SH-SY5Y (cell line): ENCODE results near the gene TCF7L1.

Experiments
- GATA2 ChIP-seq: IDR thresholded peaks from 2 replicates; pipeline ENCODE4 v1.6.1; 2011; ENCODE audit warnings: mild to moderate bottlenecking, low read depth, low read length
- GATA3 ChIP-seq: IDR thresholded peaks from 2 replicates; pipeline ENCODE4 v1.6.1; 2011; ENCODE audit warnings: low read depth, mild to moderate bottlenecking, low read length, moderate library complexity

- no peak for TF ChIP-seq GATA2
- TF ChIP-seq GATA3: no peak
Measured at GRCh38 chr2:85242321-85242720, 109.1 kb downstream of the TCF7L1 start.
